HG03135 (cell line): ENCODE measurements around the gene CHCHD4.

ENCODE experiments used
- ATAC-seq: cut with Tn5 transposase; IDR thresholded peaks from one replicate; pipeline ENCODE4 v1.9.1; 2021; ENCODE audit warnings: mild to moderate bottlenecking, moderate library complexity; ENCODE audit not compliant: unreplicated experiment

Gene CHCHD4

DNA sequence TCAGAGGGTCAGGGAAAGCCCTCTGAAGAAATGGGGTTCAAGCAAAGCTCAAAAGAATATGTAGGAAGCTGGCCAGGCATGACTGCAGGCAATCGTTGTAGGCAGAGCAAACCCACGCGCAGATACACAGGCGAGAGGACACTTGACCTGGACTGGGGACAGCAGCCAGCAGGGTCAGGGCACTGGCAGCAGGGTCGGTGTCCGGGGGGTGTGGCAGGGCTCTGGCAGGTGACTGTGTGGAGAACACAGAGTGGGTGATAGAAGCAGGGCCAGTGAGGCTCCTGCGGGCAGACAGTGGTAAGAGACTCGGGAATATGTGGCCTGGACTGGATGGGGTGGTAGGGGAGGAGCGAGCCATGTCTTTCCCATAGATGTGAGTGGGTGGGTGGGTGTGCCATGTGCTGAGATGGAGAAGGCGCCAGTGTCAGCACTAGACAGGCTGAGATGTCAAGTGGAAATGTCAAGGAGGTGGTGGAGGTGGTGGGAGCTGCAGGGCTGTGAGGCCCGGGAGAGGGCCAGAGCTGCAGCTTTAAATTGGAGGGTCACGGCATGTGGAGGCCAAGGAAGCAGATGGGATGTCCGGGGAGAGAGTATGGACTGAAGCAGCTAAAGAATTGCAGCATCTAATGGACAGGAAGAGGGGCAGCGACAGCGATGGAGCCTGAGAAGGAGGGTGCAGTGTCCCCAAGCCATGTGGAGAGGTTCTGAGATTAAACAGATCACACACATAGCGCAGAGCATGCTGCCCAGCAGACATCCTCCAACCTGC is 13.6 kb upstream of the CHCHD4 start:
- ATAC-seq, result no peak

- no peak for ATAC-seq
Measured at GRCh38 chr3:14137445-14137844, 12.8 kb upstream of the CHCHD4 start.

DNA sequence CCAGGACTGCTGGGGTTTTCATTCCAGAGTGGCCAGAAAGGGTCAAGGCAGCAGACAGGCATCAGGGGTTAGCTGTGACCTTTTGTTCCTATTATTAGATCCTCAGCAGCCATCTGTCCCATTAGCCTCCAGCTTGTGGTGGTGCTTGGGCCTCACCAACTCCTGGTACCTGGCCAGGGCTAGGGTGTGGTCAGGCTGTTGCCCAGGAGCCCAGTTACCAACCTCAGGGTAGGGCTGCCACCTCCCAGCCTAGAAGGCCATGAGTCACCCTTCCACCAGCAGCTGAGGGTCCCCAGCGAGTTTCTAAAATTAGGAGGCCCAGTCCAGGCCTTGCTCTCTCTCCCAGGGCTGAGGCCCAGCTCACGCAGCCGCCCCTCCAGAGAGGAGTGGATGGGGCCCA is 12.3 kb upstream of the CHCHD4 start:
- ATAC-seq, result no peak

DNA sequence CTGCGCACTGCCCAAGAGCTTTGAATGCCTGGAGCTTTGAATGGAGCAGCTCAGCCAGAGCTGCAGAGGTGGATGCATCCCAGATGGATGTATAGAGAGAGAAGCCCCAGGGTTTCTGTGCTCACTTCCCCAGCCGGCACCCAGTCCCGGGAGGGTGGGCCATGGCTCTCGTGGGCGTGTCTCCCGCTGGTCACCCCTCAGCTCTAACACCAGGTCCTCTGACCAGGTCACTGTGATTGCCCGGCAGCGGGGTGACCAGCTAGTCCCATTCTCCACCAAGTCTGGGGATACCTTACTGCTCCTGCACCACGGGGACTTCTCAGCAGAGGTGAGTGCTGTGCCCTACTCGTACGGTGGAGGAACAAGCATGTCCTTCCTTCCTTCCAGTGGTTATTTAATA is 10.9 kb upstream of the CHCHD4 start:
- ATAC-seq, result no peak

DNA sequence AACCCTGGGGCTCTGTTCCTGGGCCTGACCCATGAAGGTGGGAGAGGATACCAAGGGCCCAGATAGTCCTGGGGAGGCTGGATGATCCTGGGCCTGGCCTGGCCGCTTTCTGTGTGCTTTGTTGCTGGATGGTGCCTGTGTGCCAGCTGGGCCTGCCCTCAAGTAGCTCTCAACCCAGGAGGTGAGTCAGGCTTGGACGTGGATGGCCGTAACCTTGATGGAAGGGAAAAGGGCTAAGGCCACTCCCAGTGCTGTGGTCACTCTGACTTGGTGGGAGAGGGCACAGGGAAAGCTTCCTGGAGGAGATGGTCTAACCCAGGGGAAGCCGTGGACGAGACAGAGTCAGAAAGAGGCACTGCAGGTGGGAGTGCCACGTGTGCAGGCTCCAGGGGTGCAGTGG is 9.6 kb upstream of the CHCHD4 start:
- no peak for ATAC-seq

DNA sequence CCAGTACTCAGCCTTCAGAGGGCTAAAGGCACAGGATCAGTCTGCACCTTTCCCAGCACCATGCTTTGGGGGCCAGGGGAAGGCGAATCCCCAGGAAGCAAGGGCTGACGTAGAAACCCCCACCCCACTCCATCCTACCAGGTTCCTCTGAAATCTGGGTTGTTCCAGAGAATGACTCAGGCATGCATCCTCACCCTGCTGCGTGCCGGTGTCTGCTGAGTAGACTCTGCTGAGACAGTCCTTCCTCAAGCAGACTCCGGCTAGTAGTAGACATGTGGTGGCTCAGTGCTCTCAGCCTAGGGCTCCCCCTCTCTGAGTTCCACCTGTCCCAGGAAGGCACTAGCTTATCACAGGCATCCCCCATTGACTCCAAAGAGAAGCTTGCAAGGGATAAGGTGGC is 9.2 kb upstream of the CHCHD4 start:
- no peak for ATAC-seq

- ATAC-seq, result no peak
Measured at GRCh38 chr3:14133188-14133800, 8.6 kb upstream of the CHCHD4 start.

DNA sequence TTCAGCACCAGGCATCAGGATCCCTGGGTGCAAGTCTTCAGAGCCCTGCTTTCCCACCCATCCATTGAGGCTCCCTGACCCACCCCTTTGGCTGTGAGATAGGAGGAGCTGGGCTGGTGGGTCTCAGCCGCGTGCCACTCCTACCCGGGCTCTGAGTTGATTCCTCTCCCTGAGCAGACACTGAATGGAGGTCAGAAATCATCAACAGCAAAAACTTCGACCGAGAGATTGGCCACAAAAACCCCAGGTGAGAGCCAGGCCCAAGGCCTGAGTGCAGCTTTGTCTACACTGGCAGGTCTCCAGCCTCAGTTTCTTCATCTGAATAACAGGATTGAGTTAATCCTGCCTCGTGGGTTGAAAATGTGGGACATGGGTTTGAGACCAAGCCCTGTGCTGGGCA is 8.0 kb upstream of the CHCHD4 start:
- no peak for ATAC-seq

DNA sequence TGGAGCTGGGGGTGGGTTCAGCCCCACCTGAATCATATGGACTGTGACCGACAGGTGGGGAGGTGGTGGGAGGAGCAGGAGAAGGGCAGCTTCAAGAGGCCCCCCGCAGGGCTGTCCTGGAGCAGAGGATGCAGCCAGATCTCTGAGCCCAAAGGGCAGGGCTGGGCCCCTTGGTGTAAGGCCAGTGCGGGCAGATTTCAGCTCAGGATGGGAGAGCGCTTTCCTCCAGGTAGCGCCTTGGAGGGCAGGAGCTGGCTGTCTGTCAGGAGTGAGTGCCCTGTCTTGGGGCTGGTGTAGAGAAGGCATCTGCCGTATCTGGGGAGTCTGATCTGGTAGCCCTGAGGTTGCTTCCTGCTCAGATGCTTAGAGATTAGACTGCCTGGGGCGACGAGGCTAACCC is 7.5 kb upstream of the CHCHD4 start:
- ATAC-seq, result no peak

- ATAC-seq, result no peak
Measured at GRCh38 chr3:14131134-14131533, 6.5 kb upstream of the CHCHD4 start.

DNA sequence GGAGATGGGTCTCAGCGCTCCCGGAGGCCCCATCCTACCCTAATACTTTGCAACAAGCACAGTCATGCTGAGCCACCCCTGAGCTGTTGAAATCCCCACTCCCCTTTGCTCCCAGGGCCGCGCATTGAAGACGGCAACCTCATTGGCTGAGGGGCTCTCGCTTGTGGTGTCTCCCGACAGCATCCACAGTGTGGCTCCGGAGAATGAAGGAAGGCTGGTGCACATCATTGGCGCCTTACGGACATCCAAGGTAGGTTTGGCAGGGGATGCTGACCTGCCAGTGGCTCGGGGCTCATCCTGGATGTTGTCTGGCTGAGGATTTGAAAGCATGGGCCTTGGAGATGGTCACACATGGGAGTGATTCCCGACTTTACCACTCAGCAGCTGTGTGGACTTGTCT is 6.0 kb upstream of the CHCHD4 start:
- ATAC-seq, result no peak

DNA sequence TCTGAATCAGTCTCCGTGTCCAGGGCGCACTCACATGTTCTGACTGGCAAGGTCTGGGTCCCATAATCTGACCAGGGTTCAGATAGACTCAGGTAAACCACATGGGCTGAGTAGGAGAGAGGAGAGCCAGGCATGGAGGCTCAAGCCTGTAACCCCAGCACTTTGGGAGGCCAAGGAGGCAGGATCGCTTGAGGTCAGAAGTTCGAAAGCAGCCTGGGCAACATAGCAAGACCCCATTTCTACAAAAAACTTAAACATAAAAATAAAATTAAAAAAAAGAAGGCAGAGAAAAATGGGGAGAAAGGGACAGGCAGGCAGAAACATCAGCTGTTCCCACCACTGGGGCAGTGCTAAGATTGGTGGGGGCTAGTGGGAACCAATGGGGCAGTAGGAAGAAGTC is 5.6 kb upstream of the CHCHD4 start:
- no peak for ATAC-seq

DNA sequence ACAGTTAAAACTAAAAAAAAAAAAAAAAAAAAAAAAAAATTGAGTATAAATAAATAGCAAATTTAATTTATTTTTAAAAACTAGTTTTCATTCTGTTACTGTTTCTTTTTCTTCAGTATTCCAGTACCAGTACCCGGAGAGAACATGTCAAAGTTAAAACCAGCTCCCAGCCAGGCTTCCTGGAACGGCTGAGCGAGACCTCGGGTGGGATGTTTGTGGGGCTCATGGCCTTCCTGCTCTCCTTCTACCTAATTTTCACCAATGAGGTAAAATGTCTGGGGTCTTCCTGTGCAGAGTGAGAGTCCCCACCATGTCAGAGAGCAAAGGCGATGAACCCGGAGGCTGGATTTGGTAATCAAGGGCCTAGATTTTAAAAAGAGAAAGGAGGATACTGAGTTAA is 4.6 kb upstream of the CHCHD4 start:
- no peak for ATAC-seq

- no peak for ATAC-seq
Measured at GRCh38 chr3:14128724-14129123, 4.1 kb upstream of the CHCHD4 start.

- ATAC-seq, result no peak
Measured at GRCh38 chr3:14127516-14128161, 3.0 kb upstream of the CHCHD4 start.

DNA sequence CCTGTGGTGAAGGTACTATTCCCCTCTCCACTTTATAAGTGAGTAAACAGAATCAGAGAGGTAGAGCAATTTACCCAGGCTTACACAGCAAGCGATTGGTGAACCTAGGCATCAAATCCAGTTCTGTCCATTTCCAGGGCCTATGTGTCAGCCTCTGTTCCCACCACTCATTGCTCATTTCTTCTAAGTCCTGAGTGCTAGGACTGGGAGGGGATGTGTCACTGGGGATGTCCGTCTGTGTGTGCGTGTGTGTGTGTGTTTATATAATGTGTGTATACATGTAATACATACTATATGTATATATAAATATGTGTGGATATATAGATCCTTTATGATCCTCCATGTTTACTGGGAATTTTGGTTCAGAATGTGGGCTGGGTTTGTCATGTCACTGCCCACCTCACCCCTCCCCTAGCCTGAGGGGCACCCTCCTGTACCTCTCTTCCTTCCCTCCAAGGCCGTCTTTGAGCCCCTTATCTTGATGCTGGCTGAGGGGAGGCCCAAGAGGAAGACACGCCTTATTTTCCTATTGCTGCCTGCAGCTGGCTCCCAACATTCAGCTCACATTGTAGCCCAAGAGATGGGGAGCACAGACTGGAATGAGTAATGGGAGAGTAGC is 2.3 kb upstream of the CHCHD4 start:
- no peak for ATAC-seq

DNA sequence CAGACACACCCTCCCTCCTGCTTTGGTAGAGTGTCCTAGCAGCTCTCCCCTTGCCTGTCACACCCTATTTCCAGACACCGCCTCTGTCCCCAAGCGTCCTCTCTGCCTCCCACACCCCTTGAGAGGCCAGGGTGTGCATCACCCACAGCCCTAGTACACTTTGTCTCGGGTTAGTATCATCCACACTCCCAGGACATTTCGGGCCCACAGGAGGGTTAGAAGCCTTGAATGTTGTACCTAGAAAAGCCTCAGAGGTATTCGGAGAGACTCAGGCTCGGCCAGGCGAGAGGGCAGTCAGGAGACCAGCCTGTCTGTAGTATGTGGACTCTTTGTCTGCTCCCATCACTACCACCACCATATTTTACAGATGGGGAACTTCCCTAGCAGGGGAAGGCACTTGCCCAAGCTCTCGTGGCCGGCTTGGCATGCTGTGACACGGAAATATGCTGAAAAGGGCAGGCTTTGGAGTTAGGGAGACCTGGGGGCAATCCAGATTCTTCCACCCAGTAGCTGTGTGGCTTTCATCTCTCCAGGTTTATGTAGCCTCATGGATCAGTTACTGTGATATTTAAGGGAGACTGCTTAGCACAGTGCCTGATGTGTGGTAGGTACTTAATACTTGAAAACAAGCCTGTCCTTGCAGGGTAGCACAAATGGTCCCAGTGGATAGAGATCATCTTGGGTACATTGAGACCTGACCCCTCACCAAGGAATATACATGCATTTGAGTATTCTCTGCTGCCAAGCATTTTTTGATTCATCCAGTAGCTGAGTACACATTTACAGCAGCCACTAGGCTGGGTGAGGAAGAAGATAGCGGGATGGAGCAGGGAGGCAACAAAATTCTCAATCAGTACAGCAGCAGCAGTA is 1.6 kb upstream of the CHCHD4 start:
- no peak for ATAC-seq

DNA sequence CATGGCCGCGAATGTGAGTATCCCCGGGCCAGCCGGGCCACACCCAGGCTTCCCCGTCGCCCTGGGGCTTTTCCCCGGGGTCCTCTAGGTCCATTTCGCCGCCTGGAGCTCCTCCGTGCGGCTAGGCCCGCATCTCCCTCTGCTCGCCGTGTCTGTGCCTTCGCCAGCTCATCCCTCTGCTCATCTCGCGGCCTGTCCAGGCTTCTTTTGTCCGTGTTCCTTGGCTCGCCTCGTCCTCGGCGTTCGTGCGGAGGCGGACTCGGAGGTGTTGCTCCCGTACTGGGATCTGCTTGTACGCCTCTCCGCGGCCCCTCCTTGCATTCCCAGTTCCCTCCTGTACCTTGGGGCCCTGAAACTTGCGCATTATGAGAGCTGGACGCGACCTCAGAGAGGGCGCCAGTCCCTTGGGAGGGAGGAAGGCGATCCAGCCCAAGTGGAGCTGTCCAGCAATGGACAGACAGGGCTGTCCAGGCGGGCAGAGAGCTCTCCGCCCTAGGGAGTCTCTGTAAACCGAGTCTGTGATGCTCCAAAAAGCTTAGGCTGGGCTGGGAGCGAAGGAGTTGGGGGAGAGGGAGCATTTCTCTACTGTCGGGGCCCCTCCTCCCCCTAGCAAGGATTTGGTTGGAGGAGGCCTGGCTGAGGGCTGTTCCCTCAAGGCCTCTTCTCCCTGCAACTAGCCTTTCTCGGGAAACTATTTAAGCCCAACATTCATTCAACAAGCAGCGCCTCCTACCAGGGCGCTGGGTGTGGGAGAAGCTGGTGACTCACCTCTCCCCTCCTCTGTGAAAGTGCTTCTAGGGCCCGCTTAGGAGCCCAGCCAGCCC is 735 bp upstream of the CHCHD4 start:
- peak; percentile 28 for ATAC-seq

GRCh38 chr3:14124223-14124614 is 451 bp downstream of the CHCHD4 start:
- ATAC-seq, result peak; percentile 37
